ENCODE results near the gene NSUN7.
"Not testable (repeated sequence)": the region's sequence is repeated elsewhere in the genome, so short reads cannot be mapped to it uniquely, and the experiment has no call there.

NSUN7 gene, protein sequence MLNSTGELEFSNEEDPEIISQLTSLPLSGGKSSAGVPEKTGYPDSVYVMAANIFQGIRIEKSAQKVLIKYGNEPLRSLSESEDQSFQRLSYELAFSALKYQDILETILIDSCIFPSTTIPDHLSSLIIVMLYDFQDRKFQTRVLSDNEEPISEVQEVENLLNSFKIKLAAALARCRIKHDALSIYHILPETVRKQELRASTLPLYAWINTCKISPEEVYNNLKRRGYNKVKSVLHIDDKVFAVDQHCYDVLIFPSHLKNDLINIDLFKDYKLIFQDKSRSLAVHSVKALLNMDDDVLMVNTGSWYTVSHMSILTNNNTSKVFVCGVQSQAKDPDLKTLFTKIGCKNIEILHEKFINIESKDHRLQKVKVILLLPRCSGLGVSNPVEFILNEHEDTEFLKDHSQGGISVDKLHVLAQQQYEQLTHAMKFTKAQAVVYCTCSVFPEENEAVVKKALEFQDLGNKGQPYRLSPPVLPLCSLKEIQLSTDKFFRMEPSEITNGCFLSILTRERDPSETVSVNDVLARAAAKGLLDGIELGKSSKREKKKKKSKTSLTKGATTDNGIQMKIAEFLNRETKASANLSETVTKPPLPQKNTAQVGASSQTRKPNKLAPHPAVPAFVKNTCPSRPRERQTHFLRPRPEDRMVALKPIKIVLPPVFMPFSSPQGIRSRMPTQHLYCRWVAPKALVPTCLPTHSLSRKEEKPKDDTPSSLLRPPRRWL

DNA sequence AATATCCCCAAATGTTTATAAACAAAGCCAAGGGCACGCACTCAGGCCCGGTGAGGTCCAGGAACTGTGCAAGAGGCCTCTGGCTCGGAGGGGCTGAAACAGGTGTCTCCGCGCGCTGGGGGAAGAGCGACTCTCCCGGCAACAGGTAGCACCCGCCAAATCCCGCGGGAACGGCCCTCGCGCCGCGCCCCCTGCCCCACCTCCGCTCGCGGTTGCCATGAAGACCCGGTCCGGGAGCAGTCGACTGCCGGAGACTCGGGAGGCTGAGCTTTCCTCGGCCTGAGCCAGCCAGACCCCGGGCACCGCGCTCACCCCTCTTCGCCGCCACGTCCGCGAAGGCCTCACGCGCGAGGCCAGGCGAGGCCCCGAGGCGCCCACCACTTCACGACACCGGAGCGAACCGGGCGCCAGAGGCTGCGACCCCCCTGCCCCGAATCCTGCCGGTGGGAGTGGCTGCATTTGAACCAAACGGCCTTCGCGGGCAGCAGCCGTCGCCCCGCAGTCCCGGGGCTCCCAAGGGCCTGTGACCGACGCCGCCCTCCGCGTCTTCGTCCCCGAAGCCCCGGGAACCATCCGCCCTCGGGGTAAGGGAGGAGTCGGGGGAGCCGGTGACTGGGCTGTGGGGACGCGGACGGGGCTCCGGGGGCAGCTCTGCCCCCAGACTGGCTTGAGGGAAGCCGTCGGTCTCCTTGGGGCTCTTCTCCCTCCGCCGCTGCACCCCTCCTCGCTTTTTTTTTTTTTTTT lies at the start of gene NSUN7:
Gene NSUN7 (plus strand): TSS at position 239 of the 744 bp plus-strand sequence. CDS start 739 bp downstream, outside the sequence.
- no peak for DNase-seq

- DNase-seq: no peak
Observed at GRCh38 chr4:40702137-40702799, 47.5 kb upstream of the NSUN7 start.

DNA sequence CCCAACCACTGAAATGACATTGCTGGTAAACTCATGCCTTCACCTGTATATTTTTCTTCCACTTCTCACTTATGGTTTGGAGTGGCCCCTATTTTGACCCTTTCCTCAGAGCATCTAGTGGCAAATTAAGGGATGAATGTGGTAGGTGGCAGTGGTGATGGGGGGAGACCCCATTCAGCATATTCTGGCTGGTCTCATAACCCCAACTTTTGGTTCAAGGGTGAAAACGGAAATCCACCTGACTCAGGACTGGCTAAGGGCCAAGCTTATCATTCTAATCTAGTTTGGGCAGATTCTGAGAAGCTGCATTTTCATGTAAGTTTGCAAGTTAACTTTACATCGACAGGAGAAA lies 47.0 kb upstream of the NSUN7 start:
- DNase-seq: no peak

- DNase-seq: no peak
Observed at GRCh38 chr4:40704073-40704472, 45.7 kb upstream of the NSUN7 start.

GRCh38 chr4:40710484-40711254 lies 39.1 kb upstream of the NSUN7 start:
- no peak for DNase-seq

GRCh38 chr4:40713001-40713400 lies 36.8 kb upstream of the NSUN7 start:
- DNase-seq: not testable (repeated sequence)

DNA sequence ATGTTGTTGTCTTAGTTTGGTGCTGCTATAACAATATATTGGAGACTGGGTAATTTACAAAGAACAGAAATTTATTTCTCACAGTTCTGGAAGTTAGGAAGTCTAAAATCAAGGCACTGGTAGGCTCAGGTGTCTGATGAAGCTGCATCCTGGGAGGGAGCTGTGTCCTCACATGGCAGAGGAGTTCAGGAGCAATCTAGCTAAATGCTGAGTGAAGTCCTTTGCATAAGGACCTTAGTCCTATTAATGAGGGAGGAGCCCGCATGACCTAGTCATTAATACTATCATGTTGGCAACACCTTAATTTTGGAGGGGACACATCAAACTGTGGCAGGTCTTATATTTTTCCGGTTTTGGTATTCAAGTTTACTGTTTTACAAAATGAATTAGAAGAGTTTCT lies 36.0 kb upstream of the NSUN7 start:
- DNase-seq: no peak

DNA sequence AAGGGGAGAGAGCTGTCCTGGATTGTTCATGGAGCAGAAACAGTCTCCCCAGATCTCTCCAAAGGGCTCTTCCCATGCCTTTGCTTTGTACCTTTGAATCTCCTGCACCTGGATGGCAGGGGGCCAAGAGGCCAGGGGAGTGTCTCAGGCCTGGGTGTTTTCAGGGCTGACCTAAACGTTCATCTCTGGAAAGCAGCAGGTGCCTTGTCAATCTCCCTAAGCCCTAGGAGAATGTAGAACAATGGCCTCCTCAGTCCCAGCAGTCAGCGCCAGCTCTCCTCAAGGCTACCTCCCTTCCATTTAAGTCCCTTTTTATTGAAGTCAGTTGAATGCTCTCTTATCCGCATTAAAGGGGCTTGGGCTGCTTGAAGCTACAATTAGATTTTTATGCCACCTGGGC lies 31.2 kb upstream of the NSUN7 start:
- DNase-seq: no peak

DNA sequence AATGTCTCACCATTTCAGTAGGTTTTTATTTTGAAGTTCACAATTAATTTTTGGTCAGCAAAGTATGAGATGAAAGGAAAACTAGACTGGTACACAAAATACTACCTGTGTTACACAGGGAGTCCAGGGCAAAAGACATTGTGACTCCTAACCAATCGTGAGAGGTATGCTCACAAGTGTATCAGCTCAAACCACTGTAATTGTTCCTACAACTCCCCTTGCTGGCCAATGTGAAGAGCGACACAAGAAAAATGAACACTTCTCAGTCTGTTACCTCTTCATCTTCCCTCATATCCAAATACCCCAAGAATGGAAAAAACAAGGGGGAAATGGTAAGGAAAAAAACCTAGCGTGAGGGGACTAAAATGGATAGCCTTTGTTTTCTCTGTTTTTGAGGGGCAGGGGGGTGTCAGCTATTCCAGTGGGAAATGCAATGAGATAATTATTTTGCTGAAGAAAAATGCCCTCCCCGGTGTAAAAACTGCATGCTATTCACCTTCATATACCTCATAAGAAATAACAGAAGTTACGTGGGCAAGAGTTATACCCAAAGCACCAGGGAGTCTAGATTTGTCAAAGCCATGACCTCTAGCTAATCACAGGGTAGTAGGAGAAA lies 30.6 kb upstream of the NSUN7 start:
- no peak for DNase-seq

DNA sequence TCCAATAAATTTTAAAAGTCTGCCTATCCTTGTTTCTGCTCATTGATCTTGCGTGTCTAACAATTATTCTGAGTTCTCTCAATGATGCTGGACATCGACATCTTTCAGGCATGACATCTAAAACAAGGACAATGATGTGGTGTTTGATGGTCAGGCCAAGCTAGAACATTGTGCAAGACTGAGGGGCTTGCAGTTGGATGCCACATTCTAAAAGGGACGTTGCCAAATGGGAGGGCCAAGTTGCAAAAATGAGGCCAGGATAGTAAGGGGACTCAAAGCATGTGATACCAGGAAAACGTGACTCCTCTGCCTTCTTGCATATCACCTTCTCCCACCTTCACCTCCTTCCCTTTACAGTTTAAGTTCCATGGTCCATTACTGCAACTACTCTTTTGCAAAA lies 29.4 kb upstream of the NSUN7 start:
- no peak for DNase-seq

GRCh38 chr4:40720916-40721315 lies 28.8 kb upstream of the NSUN7 start:
- no peak for DNase-seq

DNA sequence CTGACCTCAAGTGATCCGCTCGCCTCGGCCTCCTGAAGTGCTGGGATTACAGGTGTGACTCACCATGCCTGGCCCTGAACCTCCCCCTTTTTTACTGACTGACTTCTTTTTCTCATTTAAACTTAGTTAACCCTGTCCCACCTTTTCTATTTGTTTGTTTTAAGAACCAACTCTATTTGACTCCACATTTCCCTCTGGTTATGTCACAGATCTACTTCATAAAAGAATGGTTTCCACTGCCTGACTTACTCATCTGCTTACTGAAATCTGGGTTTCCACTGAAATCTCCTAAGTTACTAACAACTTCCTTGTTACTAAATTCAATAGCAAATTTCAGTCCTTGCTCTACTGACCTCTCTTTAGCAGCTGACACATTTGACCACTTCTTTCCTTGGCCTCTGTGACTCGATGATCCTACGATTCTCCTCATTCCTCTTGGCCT lies 28.0 kb upstream of the NSUN7 start:
- DNase-seq: no peak

- no peak for DNase-seq
Observed at GRCh38 chr4:40722576-40723161, 27.1 kb upstream of the NSUN7 start.

- DNase-seq: no peak
Observed at GRCh38 chr4:40723728-40724127, 26.0 kb upstream of the NSUN7 start.

GRCh38 chr4:40728333-40728732 lies 21.4 kb upstream of the NSUN7 start:
- DNase-seq: no peak

GRCh38 chr4:40729555-40729954 lies 20.2 kb upstream of the NSUN7 start:
- DNase-seq: no peak

DNA sequence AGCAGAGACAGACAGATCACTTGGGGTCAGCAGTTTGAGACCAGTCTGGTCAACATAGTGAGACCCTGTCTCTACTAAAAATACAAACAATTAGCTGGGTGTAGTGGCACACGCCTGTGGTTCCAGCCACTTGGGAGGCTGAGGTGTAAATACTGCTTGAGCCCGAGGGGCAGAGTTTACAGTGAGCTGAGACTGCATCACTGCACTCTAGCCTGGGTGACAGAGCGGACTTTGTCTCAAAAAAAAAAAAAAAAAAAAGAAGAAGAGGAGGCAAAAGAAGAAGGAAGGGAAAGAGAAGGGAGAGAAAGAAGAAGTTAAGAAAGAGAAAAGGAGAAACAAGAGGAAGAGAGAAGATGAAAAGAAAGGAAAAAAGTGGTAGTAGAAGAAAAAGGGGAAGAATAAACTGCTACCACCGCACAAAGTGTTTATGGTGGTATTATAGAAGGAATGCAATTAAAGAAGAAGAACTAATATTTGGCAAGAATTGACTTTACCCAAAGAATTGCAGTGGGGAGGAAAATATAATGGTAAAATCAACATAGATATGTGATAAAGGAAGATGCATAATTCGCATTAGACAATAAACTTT lies 19.6 kb upstream of the NSUN7 start:
- no peak for DNase-seq

- DNase-seq: no peak
Observed at GRCh38 chr4:40731361-40731760, 18.4 kb upstream of the NSUN7 start.

DNA sequence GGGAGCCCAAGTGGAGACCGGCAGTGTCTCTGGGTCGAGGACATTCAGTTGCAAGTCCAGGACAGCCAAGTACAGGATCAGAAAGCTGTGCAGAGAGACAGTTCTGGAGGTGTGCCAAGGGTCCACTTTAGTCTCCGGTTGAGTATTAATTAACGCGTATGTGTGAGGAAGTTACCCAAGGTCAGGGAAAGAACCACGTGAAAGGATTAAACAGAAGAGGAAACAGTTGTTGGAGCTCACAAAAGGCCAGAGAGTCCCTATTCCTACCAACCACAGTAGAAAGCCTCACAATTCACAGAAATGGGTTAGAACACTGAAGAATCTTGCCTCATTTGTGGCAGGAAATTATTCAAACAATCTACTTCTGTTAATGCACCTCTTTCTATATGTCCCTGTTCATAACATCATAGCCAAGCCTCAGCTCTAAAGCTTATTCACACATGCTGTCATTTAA lies 17.9 kb upstream of the NSUN7 start:
- DNase-seq: no peak

DNA sequence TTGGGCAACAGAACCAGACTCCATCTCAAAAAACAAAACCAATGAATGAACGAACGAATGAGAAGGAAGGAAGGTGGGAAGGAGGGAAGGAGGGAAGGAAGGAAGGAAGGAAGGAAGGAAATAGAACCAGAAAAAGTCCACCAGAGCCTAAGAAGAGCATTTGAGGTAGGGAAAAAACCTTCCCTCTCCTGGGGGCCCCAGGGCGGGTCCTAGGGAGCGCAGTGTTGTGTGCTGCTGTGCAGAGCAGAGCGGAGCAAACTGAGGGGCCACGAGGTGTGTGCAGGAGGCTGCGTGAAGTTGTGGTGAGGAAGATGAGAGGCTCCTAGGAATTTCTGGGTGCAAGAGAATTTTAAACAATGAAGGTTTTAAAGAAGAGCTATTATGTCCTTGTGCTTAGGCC lies 16.0 kb upstream of the NSUN7 start:
- DNase-seq: no peak

DNA sequence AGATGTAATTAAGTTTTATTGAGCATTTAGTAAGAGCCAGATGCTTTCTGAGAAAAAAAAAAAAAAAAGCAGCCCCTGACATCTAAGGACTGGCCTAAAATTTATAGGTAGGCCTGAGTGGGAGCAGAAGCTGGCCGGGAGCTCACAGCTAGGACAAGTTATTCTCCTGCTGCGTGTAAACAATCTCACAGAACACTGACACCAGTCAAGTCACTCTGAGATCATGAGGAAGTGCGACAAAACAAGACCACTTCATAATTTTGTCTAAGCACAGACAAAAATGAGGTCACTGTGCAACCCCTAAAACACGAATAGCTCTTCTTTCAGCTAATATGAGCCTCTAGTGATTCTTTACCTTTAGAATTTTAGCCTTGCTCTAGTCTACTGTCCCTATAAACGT lies 15.3 kb upstream of the NSUN7 start:
- no peak for DNase-seq
